Neutrophil (primary cell): Measurements from ENCODE around the gene ZNF581.
A peak's percentile ranks its signal among the peaks of the same experiment; 100 is the strongest.

ENCODE experiments used
- H3K27ac ChIP-seq: fragments of 200-600 bp; sonication (generic); 2 replicates; pipeline ENCODE4 v1.5.1; 2016; ENCODE audit warnings: mild to moderate bottlenecking, moderate library complexity
- H3K27me3 ChIP-seq: fragments of 200-600 bp; sonication (generic); 2 replicates; pipeline ENCODE4 v1.6.0; 2016; ENCODE audit warnings: mild to moderate bottlenecking
- H3K36me3 ChIP-seq: fragments of 200-600 bp; sonication (generic); 2 replicates; pipeline ENCODE4 v1.5.1; 2017
- H3K4me1 ChIP-seq, 2 experiments: fragments of 200-600 bp in 1 of 2; sonication (generic) in 1 of 2; 1 replicate in 1 of 2; 2 replicates in 1 of 2; pipeline versions ENCODE4 v1.5.1 to v1.6.1; 2013 to 2016; ENCODE audit warnings: low read depth in 1 of 2, low read length in 1 of 2, mild to moderate bottlenecking in 1 of 2, moderate library complexity in 1 of 2; ENCODE audit not compliant: control insufficient read depth in 1 of 2, insufficient read depth in 1 of 2
- H3K4me3 ChIP-seq, 2 experiments: fragments of 200-600 bp in 1 of 2; sonication (generic) in 1 of 2; 1 replicate in 1 of 2; 2 replicates in 1 of 2; pipeline ENCODE4 v1.5.1; 2013 to 2016; ENCODE audit warnings: low read depth in 1 of 2, low read length in 1 of 2, mild to moderate bottlenecking in 1 of 2, moderate library complexity in 1 of 2
- H3K9me3 ChIP-seq: fragments of 200-600 bp; sonication (generic); 2 replicates; pipeline ENCODE4 v1.5.1; 2016
- CTCF ChIP-seq: fragments of 200-600 bp; sonication (generic); IDR thresholded peaks from 2 replicates; pipeline ENCODE4 v1.5.1; 2016; ENCODE audit warnings: antibody characterized with exemption

The ZNF581 gene

GRCh38 chr19:55671054-55671378 is 27.6 kb downstream of the ZNF581 start:
- Histone ChIP-seq H3K27me3 (no peaks in the 10 kb centered on the region), H3K4me3 (no peak overlapping the region), H3K4me1 (peaks cover 11 to 13% of the 10 kb centered on the region in 2 experiments), H3K27ac (no peak overlapping the region), H3K9me3 (no peaks in the 10 kb centered on the region), H3K36me3 (peaks cover 67% of the 10 kb centered on the region)
- TF ChIP-seq CTCF = no peak

- peaks cover 53% of the 10 kb centered on the region for H3K36me3 ChIP-seq
- peaks cover 25 to 27% of the 10 kb centered on the region in 2 experiments for H3K4me1 ChIP-seq
- no peaks in the 10 kb centered on the region for H3K9me3 ChIP-seq
- no peak for TF ChIP-seq CTCF
- no peak overlapping the region for H3K27ac ChIP-seq
- no peaks in the 10 kb centered on the region for H3K27me3 ChIP-seq
- no peak overlapping the region for H3K4me3 ChIP-seq
Observed at GRCh38 chr19:55672418-55672817, 29.0 kb downstream of the ZNF581 start.

- Histone ChIP-seq H3K27ac (peak overlapping the region; percentile 95), H3K36me3 (peaks cover 52% of the 10 kb centered on the region)
- no peak for TF ChIP-seq CTCF
Observed at GRCh38 chr19:55673465-55673864, 30.0 kb downstream of the ZNF581 start.

GRCh38 chr19:55673889-55674288 is 30.4 kb downstream of the ZNF581 start:
- no peak for TF ChIP-seq CTCF
- peaks cover 35% of the 10 kb centered on the region in 2 experiments for H3K4me1 ChIP-seq
- H3K4me3 ChIP-seq = no peak overlapping the region
- peaks cover 52% of the 10 kb centered on the region for H3K36me3 ChIP-seq
- H3K27me3 ChIP-seq = no peaks in the 10 kb centered on the region
- no peaks in the 10 kb centered on the region for H3K9me3 ChIP-seq
- H3K27ac ChIP-seq = peak overlapping the region; percentile 95

More at GRCh38 chr19:55673465-55673864, 30.0 kb downstream of the ZNF581 start:
- Histone ChIP-seq H3K4me1 (peaks cover 35% of the 10 kb centered on the region in 2 experiments), H3K9me3 (no peaks in the 10 kb centered on the region), H3K4me3 (no peak overlapping the region), H3K27me3 (no peaks in the 10 kb centered on the region)

GRCh38 chr19:55674459-55674840 is 31.0 kb downstream of the ZNF581 start:
- peak overlapping the region; percentile 95 for H3K27ac ChIP-seq
- TF ChIP-seq CTCF = no peak
- H3K4me1 ChIP-seq = peaks cover 35% of the 10 kb centered on the region in 2 experiments
- peaks cover 52% of the 10 kb centered on the region for H3K36me3 ChIP-seq
- no peaks in the 10 kb centered on the region for H3K27me3 ChIP-seq
- peak overlapping the region; percentile 78 to 81 for H3K4me3 ChIP-seq
- H3K9me3 ChIP-seq = no peaks in the 10 kb centered on the region
